Brain microvascular endothelial cell (primary cell): ENCODE measurements around the gene PDCD7.
A peak's percentile ranks its signal among the peaks of the same experiment; 100 is the strongest.

Experiments
- DNase-seq: peaks from one replicate; pipeline ENCODE4 v3.0.0-alpha.2; 2020
- H3K27ac ChIP-seq: fragments of 250-450 bp; sonication (Bioruptor Pico); 2 replicates; pipeline ENCODE4 v1.5.1; 2020; ENCODE audit warnings: mild to moderate bottlenecking, moderate library complexity
- H3K27me3 ChIP-seq: fragments of 250-450 bp; sonication (Bioruptor Pico); replicated peaks from 2 replicates; pipeline ENCODE4 v1.5.1; 2020; ENCODE audit warnings: mild to moderate bottlenecking
- H3K36me3 ChIP-seq: fragments of 250-450 bp; sonication (Bioruptor Pico); replicated peaks from 2 replicates; pipeline ENCODE4 v1.5.1; 2020; ENCODE audit warnings: mild to moderate bottlenecking
- H3K4me3 ChIP-seq: 2 replicates; pipeline ENCODE4 v1.5.1; 2011; ENCODE audit warnings: low read depth, mild to moderate bottlenecking, control low read depth, low read length, moderate library complexity
- CTCF ChIP-seq: IDR thresholded peaks from 2 replicates; pipeline ENCODE4 v1.5.1; 2011; ENCODE audit warnings: low read depth, mild to moderate bottlenecking, moderate library complexity, low read length, control low read depth, inconsistent platforms; ENCODE audit errors: missing control alignments
- in situ Hi-C: cut with HindIII; loops from 2 replicates; pipeline ENCODE4 v1.10.0; 2017; ENCODE audit warnings: low sequenced_read_pairs, low pct_ligation_motif_present

PDCD7 gene

GRCh38 chr15:65134538-65134937, 930 bp upstream of the PDCD7 start:
- DNase-seq: no peak
- in situ Hi-C loops: no loop called here
- no peaks in the 10 kb centered on the region for H3K27me3 ChIP-seq
- H3K4me3 ChIP-seq: no peak overlapping the region
- no peak overlapping the region for H3K27ac ChIP-seq
- peaks cover 3% of the 10 kb centered on the region for H3K36me3 ChIP-seq
- TF ChIP-seq CTCF: no peak

GRCh38 chr15:65132878-65133547, 595 bp downstream of the PDCD7 start:
- in situ Hi-C loops: no loop called here
- no peak for TF ChIP-seq CTCF
- DNase-seq: peak; percentile 43
- H3K4me3 ChIP-seq: peak overlapping the region; percentile 68
- peaks cover 18% of the 10 kb centered on the region for H3K36me3 ChIP-seq
- no peaks in the 10 kb centered on the region for H3K27me3 ChIP-seq
- peak overlapping the region; percentile 56 for H3K27ac ChIP-seq

GRCh38 chr15:65130941-65131340, 2.7 kb downstream of the PDCD7 start:
- H3K4me3 ChIP-seq: no peak overlapping the region
- TF ChIP-seq CTCF: no peak
- H3K27ac ChIP-seq: no peak overlapping the region
- in situ Hi-C loops: no loop called here
- H3K27me3 ChIP-seq: no peaks in the 10 kb centered on the region
- peak; percentile 1 for DNase-seq
- peaks cover 30% of the 10 kb centered on the region for H3K36me3 ChIP-seq

GRCh38 chr15:65115542-65115941, 18.1 kb downstream of the PDCD7 start:
- in situ Hi-C loops: no loop called here
- no peak overlapping the region for H3K27ac ChIP-seq
- H3K36me3 ChIP-seq: peaks cover 41% of the 10 kb centered on the region

GRCh38 chr15:65115086-65115485, 18.5 kb downstream of the PDCD7 start, which contains the start of gene UBAP1L:
TSS of gene UBAP1L (minus strand) at chr15:65115200. CDS start at chr15:65106215, 8,985 bp downstream.
- peaks cover 41% of the 10 kb centered on the region for H3K36me3 ChIP-seq
- no peak for TF ChIP-seq CTCF

More at GRCh38 chr15:65115542-65115941, 18.1 kb downstream of the PDCD7 start:
- Histone ChIP-seq H3K4me3 (no peak overlapping the region), H3K27me3 (no peaks in the 10 kb centered on the region)
- no peak for TF ChIP-seq CTCF
- no peak for DNase-seq

More at GRCh38 chr15:65115086-65115485, 18.5 kb downstream of the PDCD7 start, which contains the start of gene UBAP1L:
- DNase-seq: no peak
- Histone ChIP-seq H3K4me3 (no peak within 1 kb of the TSS), H3K27ac (no peak within 1 kb of the TSS), H3K27me3 (no peaks in the 10 kb centered on the region)
- in situ Hi-C loops: no loop called here
